Stimulated activated CD4-positive, alpha-beta T cell treated with anti-CD3 and anti-CD28 coated beads, Interleukin-12 subunit alpha, Interleukin-12 subunit beta, amount 100 ng/mL, for 4 hours (primary cell): ENCODE results near the gene REV3L.

Source experiments
- DNase-seq: peaks from one replicate; pipeline ENCODE4 v3.0.0-alpha.2; 2020

REV3L gene

GRCh38 chr6:111254004-111254778 lies 228.8 kb downstream of the REV3L start:
- no peak for DNase-seq

GRCh38 chr6:111252726-111253125 lies 230.3 kb downstream of the REV3L start:
- DNase-seq = no peak

DNA sequence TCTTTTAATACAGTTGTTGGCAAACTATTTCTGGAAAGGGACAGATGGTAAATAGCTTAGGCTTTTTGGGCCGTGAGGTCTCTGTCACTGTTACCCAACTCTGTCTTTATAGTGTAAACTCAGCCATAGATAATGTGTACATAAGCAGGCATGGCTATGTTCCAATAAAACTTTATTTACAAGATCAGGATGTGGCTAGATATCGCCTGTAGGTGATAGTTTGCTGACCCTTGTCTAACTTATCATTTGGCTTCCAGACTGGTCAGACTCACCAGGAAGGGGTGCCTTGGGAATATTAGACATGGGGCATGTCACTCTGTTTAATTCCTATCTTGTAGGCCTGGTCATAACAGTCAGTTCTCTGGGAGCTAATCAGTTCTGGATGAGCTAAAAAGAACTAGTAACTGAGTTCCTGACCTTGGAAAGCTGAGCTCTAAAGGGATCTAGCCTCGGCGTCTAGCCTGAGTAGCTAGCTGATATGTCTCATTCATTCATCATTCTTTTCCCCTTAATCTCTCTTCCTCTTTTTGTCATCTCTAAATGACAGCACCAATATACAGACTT lies 232.1 kb downstream of the REV3L start:
- no peak for DNase-seq
